Activated naive CD4-positive, alpha-beta T cell treated with anti-CD3 and anti-CD28 coated beads for 36 hours (primary cell): ENCODE data around the gene C16orf78. TPM values are rescaled to one million over a fixed set of nuclear protein-coding genes. Genes with fewer than 3 reads are reported as not detected.

Experiments used
- CTCF ChIA-PET: fragments of 350-600 bp; sonication (Branson Sonifier 250); formaldehyde crosslinking; loops from one replicate; lab custom pipeline; 2021; ENCODE audit warnings: antibody characterized with exemption; lab: Charles Lee
- DNase-seq: peaks from one replicate; pipeline ENCODE4 v3.0.0-alpha.2; 2020
- H3K27ac Mint-ChIP-seq: one replicate; pipeline ENCODE4 v1.8.0; 2021; ENCODE audit warnings: mild to moderate bottlenecking, mixed read lengths
- H3K27me3 Mint-ChIP-seq: one replicate; pipeline ENCODE4 v1.8.0; 2021; ENCODE audit warnings: low read depth, mixed read lengths
- H3K36me3 Mint-ChIP-seq: one replicate; pipeline ENCODE4 v1.8.0; 2021; ENCODE audit warnings: low read depth, mixed read lengths
- H3K4me1 Mint-ChIP-seq: one replicate; pipeline ENCODE4 v1.8.0; 2021; ENCODE audit warnings: low read depth, mixed read lengths
- H3K4me3 Mint-ChIP-seq: one replicate; pipeline ENCODE4 v1.8.0; 2021; ENCODE audit warnings: mild to moderate bottlenecking, moderate library complexity, mixed read lengths
- H3K9me3 Mint-ChIP-seq: one replicate; pipeline ENCODE4 v1.8.0; 2021; ENCODE audit warnings: mixed read lengths
- intact Hi-C: fragments of 100-400 bp; cut with micrococcal nuclease; formaldehyde crosslinking; loops from one replicate; pipeline ENCODE4 v1.15.1; 2023
- total RNA-seq, 2 experiments: library from RNA; stranded (reverse); gene quantifications; one replicate each; pipeline ENCODE4 v1.2.3, GENCODE V29; 2021

The C16orf78 gene
- total RNA-seq, 2 experiments from 2014 or later = not detected

GRCh38 chr16:49442805-49443204 lies 69.2 kb downstream of the C16orf78 start:
- intact Hi-C loops = loop anchor here (5.0 kb wide), 2 partner anchors 414 to 479 kb away; partner anchors contain the start of gene ZNF423
- no peak for DNase-seq
- no peaks in the 10 kb centered on the region for H3K36me3 Mint-ChIP-seq
- CTCF ChIA-PET = interaction anchor here (0.7 to 1.2 kb wide), 2 partner anchors 25 to 165 kb away, joined by 3 to 4 read pairs; no protein-coding TSS in a partner anchor
- no peak overlapping the region for H3K4me3 Mint-ChIP-seq
- H3K27ac Mint-ChIP-seq = no peak overlapping the region
- peaks cover 23% of the 10 kb centered on the region for H3K4me1 Mint-ChIP-seq
- no peaks in the 10 kb centered on the region for H3K27me3 Mint-ChIP-seq
- no peaks in the 10 kb centered on the region for H3K9me3 Mint-ChIP-seq

- DNase-seq = no peak
- CTCF ChIA-PET = interaction anchor here (0.6 to 0.7 kb wide), 2 partner anchors 164 to 401 kb away, joined by 3 read pairs; no protein-coding TSS in a partner anchor
- Mint-ChIP-seq H3K4me3 (no peak overlapping the region), H3K4me1 (peaks cover 23% of the 10 kb centered on the region), H3K36me3 (no peaks in the 10 kb centered on the region), H3K27me3 (no peaks in the 10 kb centered on the region), H3K27ac (no peak overlapping the region), H3K9me3 (no peaks in the 10 kb centered on the region)
- intact Hi-C loops = loop anchor here (5.0 kb wide), 2 partner anchors 414 to 479 kb away; partner anchors contain the start of gene ZNF423
Measured at GRCh38 chr16:49443576-49443975, 70.0 kb downstream of the C16orf78 start.

- CTCF ChIA-PET = interaction anchor here (1.2 to 1.8 kb wide), 4 partner anchors 39 to 148 kb away, joined by 3 to 5 read pairs (median 4); no protein-coding TSS in a partner anchor
- no peaks in the 10 kb centered on the region for H3K9me3 Mint-ChIP-seq
Measured at GRCh38 chr16:49446805-49447204, 73.2 kb downstream of the C16orf78 start.

More at GRCh38 chr16:49446805-49447204, 73.2 kb downstream of the C16orf78 start:
- Mint-ChIP-seq H3K27me3 (no peaks in the 10 kb centered on the region), H3K4me3 (no peak overlapping the region), H3K27ac (no peak overlapping the region), H3K36me3 (no peaks in the 10 kb centered on the region), H3K4me1 (peaks cover 8% of the 10 kb centered on the region)
- no peak for DNase-seq
- intact Hi-C loops = no loop called here

Other genes with a start within 250 kb of the C16orf78 start
- not detected for gene CBLN1, start 92.0 kb upstream of the C16orf78 start, total RNA-seq